ENCODE data around the gene KRTAP17-1. TPM values are rescaled to one million over a fixed set of nuclear protein-coding genes. Genes with fewer than 3 reads are reported as not detected.
A peak's percentile ranks its signal among the peaks of the same experiment; 100 is the strongest.

Gene KRTAP17-1
- total and polyA plus RNA-seq, 8 donors: not detected

DNA sequence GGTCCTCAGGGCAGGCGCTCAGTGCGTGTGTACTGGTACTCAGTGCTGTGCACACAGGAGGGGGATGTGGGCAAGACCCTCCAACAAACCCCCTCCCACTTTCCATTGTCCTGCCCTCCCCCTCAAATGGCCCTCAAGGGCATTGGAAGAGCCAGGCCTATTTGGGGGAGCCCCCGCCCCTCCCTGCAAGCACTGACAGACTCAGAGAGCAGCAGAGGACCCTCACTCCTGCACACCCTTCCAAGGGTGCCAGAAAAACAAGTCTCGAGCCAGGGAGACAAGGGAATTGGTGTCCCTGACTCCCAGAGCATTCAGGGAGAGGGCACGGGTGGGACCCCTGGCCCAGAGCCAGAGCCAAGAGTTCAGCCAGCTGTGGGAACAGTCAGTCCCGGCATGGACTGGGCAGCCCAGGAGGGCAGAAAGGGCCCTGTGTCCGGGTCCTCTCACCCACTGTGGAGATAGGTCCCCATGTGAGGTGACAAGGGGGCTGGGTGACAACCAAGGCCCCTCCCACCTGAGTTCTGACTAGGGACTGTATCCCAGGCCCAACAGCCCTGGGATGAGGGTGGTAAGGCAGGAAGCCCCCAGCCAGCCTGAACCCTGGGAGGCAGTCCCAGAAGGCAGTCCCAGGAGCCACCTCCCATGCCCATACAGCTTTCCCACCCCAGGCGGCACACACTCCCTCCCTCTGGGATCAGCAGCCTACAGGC is 12.1 kb upstream of the KRTAP17-1 start:
- ATAC-seq (no peak), DNase-seq (peak in 1 of 6 donors; percentile 53), FAIRE-seq (no peak)
- H3K4me1 ChIP-seq: no peaks in the 10 kb centered on the region
- no peaks in the 10 kb centered on the region for H3K36me3 ChIP-seq
- 65 to 69% methylated on average over 8 of the region's 8 CpGs for WGBS, 2 donors
- intact Hi-C loops (cut with DNase I): loop anchor here in 1 of 3 donors (5.0 kb wide), 1 partner anchor 420 kb away; no protein-coding TSS in a partner anchor
- no peaks in the 10 kb centered on the region for H3K27me3 ChIP-seq
- H3K4me3 ChIP-seq: no peak overlapping the region
- H3K9me3 ChIP-seq: no peaks in the 10 kb centered on the region
- H3K27ac ChIP-seq: no peak overlapping the region
- TF ChIP-seq, protein P1, sequence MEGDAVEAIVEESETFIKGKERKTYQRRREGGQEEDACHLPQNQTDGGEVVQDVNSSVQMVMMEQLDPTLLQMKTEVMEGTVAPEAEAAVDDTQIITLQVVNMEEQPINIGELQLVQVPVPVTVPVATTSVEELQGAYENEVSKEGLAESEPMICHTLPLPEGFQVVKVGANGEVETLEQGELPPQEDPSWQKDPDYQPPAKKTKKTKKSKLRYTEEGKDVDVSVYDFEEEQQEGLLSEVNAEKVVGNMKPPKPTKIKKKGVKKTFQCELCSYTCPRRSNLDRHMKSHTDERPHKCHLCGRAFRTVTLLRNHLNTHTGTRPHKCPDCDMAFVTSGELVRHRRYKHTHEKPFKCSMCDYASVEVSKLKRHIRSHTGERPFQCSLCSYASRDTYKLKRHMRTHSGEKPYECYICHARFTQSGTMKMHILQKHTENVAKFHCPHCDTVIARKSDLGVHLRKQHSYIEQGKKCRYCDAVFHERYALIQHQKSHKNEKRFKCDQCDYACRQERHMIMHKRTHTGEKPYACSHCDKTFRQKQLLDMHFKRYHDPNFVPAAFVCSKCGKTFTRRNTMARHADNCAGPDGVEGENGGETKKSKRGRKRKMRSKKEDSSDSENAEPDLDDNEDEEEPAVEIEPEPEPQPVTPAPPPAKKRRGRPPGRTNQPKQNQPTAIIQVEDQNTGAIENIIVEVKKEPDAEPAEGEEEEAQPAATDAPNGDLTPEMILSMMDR (IDR thresholded peaks at IDR 0.05): no peak

DNA sequence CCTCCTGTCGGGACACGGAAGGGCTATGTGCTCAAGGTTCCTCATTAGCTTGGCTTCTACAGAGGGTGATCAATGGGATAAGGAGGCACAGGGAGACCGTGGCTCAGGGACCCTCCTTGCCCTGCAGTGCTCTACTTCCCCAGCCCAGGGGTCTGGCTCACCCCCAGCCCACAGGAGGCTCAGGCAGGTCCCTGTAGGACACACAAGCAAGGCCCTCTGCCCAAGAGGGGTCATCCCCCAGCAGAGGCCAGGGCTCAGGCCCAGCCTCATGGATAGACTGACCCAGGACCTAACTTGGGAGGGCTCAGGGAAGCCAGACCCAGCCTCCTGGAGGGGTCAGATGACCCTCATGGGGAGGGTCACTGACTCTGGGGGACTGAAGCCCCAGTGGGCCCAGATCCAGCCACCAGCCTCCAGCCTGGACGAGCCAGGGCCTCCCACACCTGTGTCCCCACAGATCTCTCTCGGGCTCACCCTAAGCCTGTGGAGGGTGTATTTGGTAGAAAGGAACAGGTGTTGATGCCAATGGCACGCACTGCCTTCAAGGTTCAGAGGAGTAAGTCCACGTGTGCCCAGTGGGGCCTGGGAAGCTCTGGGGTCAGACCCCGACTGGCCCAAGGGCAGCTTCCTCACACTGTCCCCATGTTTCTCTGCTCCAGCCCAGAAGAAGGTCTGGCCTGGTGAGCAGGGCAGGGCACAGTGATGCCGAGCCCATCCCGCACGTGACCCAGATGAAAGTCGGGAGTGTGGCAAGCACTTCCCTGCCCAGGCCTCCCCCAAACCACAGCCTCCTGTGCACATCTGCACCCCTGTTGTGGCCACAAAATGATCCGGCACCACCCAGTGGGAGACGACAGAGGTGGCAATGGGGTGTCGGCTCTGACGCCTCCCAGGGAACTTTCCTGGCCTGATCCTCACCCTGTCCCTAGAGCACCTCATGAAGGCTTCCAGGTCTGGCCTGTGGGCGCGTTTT is 10.9 kb upstream of the KRTAP17-1 start:
- DNase-seq (no peak), ATAC-seq (no peak), FAIRE-seq (no peak)
- Histone ChIP-seq H3K4me1 (no peaks in the 10 kb centered on the region), H3K27ac (no peak overlapping the region), H3K27me3 (no peaks in the 10 kb centered on the region), H3K4me3 (no peak overlapping the region), H3K9me3 (no peaks in the 10 kb centered on the region), H3K36me3 (no peaks in the 10 kb centered on the region)
- intact Hi-C loops (cut with DNase I): loop anchor here in 1 of 3 donors (5.0 kb wide), 1 partner anchor 419 kb away; no protein-coding TSS in a partner anchor
- WGBS, 2 donors: 66 to 71% methylated on average over 18 of the region's 18 CpGs
- TF ChIP-seq, protein P1 (IDR thresholded peaks at IDR 0.05): no peak

DNA sequence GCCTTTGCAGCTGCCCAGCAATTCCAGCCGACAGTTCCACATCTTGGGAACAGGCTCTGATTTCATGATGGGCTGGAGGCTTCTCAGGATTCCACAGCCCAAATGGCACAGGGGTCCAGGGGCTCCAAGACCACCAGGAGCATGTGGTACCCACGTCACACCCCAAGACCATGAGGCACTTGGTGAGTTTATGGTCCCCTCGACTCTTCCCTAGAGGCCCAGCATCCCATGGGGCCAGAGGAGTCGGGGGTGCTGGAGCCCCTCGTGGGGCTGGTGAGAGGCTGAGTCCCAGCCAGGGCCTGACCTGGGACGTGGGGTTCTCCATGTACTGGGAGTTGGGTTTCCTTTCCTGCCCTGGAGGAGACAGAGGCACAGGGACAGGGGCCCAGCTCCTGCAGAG is 10.1 kb upstream of the KRTAP17-1 start:
- Histone ChIP-seq H3K9me3 (no peaks in the 10 kb centered on the region), H3K27me3 (no peaks in the 10 kb centered on the region), H3K4me1 (no peaks in the 10 kb centered on the region), H3K4me3 (no peak overlapping the region), H3K36me3 (no peaks in the 10 kb centered on the region), H3K27ac (no peak overlapping the region)
- ATAC-seq (no peak), DNase-seq (peak in 1 of 6 donors; percentile 38), FAIRE-seq (no peak)
- WGBS, 2 donors: 61 to 69% methylated on average over 6 of the region's 6 CpGs
- TF ChIP-seq, protein P1 (IDR thresholded peaks at IDR 0.05): no peak
- intact Hi-C loops (cut with DNase I): loop anchor here in 1 of 3 donors (5.0 kb wide), 1 partner anchor 418 kb away; no protein-coding TSS in a partner anchor

DNA sequence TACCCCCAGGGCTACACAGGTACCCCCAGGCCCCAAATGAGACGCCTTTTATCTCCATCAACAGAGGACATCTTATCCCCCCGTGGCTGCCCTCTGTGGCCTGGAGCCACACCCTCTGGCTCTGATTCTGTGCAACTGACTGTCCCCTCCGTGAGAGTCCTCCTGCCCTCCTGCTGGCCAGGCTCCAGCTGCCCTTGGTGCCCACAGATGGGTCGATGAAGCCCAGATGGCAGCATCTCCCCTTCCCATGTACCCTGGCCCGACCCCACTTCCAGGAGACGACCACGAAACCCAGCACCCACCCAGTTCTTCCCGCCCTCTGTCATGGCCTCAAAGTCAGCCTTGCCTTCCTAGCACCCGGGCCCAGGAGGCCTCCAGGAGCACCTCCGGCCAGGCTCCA is 9.6 kb upstream of the KRTAP17-1 start:
- no peak for ATAC-seq
- Histone ChIP-seq H3K27ac (no peak overlapping the region), H3K9me3 (no peaks in the 10 kb centered on the region), H3K27me3 (no peaks in the 10 kb centered on the region), H3K4me1 (no peaks in the 10 kb centered on the region), H3K36me3 (no peaks in the 10 kb centered on the region), H3K4me3 (no peak overlapping the region)
- 58 to 72% methylated on average over 10 of the region's 10 CpGs for WGBS, 2 donors
- TF ChIP-seq, protein P1 (IDR thresholded peaks at IDR 0.05): no peak
- DNase-seq: peak in 1 of 6 donors; percentile 39
- intact Hi-C loops (cut with DNase I): loop anchor here in 1 of 3 donors (5.0 kb wide), 1 partner anchor 418 kb away; no protein-coding TSS in a partner anchor
- no peak for FAIRE-seq

Data from pancreas (tissue), 10 donors.